GDM1 (cell line): ENCODE measurements around the gene ERC2.

Source experiments
- DNase-seq: peaks from one replicate; lab custom pipeline; 2025; lab: John Stamatoyannopoulos, UW

Gene ERC2

DNA sequence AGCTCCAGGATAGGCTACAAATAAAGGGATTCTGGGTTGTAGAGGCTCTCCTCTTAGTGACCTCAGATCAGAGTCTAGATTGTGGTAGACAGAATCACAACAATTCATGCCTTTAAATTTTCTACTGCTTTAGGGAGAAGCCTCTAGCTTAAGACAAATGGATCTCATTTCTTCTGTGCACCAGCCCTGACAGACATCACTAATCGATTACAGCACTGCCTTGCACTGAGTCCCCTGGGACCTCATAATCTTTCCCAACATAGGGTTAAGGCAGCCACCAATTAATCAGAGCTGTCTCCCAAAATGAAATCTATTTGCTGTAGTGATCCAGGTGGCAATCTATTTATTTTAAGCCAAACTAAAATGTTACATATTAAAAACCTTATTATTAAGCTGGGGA, 544.6 kb downstream of the ERC2 start:
- DNase-seq: no peak

DNA sequence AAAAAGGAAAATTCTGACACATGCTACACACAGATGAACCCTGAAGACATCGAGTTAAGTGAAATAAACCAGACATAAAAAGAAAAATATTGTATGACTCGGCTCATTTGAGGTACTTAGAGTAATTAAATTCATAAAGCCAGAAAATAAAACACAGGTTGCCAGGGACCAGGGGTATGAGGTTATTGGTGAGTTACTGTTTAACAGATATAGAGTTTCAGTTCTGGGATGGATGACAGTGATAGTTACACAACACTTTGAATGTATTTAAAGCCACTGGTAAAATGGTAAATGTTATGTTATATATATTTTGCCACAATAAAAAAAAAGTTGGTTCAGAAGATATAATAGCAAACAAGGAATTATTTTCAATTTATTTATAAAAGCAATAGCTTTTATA, 545.1 kb downstream of the ERC2 start:
- no peak for DNase-seq

DNA sequence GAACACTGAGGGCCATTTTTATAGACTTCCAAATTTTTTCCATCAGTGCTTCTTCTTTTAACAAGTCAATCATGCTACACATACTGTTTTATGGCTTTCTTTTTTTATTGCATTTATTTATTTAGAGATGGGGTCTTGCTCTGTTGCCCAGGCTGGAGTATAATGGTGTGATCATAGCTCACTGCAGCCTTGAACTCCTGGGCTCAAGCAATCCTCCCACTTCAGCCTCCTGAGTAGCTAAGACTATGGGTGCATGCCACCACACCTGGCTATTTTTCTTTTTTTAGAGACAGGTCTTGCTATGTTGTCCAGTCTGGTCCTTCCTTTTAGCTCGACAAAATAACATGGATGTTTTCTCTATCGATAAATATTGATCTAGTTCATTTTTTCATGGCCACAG, 555.4 kb downstream of the ERC2 start:
- no peak for DNase-seq

DNA sequence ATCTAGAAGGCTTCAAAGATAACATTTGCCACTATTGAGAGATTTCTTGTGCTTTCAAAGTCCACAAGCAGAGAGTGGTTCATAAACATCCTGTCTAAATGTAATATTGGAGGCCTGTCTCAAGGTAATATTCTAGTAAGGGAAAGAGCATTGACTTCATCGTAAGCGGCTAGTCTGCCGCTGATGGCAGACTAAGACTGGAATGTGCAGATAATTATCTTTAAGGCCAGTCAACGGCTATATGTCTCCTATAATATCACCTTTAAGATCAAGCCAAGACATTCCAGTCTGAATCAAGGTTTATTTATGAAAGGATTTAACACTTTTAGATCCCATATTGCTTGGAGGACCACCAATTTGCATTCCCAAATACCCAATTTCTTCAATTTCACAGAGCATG, 557.0 kb downstream of the ERC2 start:
- no peak for DNase-seq

DNA sequence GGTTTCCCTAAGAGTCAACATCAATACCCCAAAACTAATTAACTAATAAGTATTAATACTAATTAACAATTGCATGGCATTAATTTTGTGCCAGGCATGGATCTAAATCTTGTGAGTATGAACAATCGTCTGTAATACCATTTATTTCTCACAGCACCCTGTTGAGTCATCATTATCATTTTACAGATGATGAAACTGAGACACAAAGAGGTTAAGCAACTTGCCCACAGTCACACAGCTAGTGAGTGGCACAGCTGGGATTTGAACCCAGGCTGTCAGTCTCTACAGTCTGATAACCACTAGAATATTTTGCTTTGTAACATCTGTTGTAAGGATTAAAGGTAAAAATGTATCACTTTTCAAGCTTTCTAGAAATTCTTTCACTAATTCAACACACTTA, 557.7 kb downstream of the ERC2 start:
- no peak for DNase-seq

DNA sequence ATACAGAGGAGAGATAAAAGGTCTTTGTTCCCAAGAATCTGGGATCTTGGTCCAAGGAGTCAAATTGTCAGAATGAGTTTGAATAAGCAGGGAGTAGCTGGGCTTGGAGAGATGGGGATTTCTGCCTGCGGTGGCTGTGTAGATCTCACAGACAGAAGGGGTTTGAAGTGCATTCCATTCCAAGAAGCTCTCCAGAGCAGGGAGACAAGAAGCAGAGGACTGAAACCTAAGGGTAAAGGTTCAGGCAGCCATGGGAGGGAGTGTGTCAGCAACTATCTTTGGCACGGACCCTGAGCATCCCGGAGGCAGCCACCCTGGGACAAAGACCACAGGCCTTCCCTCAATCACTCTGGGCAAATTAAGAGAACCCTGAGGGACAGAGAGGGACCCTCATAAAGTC, 558.9 kb downstream of the ERC2 start:
- no peak for DNase-seq

DNA sequence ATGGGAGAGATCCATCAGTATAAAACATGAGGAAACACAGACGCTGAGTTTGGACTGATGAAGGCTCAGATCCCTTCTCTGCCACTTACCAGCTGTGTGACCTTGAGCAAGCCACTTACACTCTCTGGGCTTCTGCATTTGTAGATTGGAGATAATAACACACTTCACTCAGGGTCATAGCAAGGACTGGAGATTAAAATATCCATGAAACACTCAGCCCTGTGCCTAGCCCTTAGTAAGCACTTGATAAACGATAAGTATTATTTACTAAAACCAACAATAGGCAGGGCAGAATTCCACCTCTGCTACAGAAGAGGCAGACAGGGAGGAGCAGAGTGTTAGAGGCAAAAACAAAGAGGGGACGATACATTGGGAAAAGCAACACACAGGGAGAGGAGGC, 560.7 kb downstream of the ERC2 start:
- no peak for DNase-seq

DNA sequence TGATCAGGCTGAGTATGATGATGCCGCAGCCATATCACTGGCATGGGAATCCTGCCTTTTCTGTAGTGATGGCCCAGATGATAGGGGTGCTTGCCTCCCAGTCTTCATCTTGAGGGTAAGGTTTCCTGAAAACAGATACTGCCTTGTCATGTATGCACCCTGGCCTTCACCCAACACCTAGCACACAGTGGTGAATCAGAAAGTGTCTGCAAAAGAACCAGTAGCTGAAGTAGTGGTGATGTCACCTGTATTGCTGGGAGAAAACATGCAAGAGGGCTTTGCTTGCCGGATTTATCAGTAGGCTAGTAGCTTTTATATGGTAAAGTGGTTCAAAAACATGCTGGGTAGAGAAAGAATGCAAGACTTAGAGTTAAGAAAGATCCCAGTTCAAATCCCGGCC, 561.4 kb downstream of the ERC2 start:
- DNase-seq: no peak

DNA sequence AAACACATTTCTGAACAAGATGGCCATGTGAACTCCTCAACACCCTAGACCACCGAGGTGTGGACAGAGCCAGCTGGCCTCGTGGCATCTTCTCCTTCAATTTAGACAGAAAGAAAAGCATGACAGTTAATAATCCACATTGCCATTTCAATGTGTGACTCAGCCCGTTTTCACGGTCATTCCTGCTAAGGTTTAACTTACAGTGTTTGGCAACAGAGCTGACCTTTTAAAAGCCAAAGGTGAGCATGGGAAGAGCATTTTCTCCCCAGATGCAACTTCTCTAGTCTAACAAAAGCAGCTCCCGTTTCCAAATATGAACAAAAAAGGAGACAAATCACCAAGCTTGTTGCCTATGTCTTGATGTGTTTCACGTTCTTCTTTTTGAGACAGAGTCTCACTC, 563.6 kb downstream of the ERC2 start:
- no peak for DNase-seq

DNA sequence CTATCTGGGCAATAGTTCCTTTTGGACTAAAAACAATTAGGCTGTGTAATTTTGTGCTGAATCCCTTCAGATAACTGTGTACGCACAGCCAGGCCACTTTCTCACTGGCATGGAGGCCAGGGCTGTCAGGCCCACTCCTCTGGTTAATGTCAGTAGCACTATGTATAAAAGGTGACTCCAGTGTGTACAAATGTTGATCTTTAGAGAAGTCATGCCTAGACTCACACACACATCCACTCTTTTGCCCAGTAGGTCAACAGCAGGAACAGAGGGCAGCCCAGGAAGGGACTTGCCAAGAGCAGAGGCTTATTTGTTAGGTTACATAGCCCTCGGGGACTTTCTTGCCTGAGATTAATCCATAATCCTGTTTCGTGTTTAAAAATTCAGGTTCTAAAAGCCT, 564.6 kb downstream of the ERC2 start:
- no peak for DNase-seq

DNA sequence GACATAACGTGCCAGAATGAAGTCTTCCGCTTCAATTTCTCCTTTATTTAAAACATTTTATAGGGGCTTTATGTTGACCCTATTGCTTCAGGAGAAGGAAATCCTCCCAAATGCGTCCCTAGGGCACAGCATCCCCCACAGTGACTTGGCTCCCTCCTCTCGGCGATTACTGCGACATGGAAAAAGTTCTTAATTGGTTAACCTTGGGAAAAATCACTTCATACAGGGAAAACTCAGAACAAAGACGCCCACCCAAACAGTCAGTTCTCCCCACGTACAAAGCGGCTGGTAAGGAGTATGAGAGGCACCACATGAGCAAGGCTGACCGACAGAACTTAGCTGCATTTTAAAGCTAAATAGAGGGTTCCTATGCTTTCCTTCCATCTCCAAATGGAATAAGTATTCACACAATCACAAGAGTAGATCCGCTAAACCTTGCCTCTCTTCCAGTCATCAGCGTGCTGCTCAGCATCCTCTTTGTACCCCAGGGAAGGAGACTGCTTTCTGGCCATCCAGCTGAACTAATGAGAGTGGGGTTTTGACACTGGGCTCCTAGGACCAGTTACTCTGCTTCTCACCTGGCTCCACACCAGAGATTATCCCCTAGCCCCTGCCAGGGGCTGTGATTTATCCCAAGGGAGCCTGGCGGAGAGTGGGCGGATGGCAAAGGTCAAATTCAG, 565.9 kb downstream of the ERC2 start:
- no peak for DNase-seq

DNA sequence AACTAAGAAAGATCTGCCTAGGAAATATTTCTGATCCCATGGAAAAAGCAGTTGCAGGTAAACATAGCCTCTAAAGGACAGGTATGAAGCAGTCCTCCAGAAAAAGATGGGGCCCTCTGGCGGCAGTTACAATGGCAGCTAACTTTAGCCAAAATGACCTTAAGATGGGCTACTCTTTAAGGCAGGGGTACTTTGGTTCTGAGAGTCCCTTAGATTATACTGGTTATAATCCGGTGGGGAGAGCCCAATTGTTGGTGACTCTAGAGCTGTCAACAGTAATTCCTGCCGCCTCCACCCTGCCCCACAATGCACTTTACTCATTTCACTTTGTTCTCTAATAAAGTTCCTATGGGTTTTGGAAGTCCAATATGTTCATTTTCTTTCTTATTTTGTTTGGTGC, 568.4 kb downstream of the ERC2 start:
- no peak for DNase-seq

DNA sequence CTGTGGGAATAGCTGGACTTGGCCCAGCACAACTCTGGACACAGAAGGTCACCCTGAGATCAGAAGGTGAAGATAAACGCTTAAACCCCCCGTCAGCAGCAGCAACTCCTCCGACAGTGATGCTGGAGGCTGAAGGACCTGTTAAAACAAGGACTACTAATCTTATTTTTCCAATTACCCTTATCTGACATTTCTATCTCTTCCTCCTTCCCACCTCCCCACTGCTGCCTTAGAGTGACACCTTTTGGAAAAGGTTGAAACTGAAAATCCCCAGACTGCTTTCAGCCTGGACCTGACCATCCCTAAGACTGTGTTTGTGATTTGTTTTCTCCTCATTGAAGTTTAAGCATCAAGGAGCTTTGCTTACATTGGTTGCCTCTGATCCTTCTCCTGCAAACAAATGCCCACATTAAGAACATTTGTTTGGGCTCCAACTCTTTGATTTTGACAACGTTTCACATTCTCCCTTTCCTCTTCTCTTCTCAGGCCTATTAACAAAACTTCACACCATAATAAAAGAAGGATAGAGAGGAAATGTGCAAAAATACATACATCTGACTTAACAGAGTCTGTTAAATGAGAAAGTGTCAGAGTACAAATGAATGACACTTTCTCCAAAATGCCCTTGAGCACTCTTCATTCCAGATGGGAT, 570.6 kb downstream of the ERC2 start:
- DNase-seq: no peak

DNA sequence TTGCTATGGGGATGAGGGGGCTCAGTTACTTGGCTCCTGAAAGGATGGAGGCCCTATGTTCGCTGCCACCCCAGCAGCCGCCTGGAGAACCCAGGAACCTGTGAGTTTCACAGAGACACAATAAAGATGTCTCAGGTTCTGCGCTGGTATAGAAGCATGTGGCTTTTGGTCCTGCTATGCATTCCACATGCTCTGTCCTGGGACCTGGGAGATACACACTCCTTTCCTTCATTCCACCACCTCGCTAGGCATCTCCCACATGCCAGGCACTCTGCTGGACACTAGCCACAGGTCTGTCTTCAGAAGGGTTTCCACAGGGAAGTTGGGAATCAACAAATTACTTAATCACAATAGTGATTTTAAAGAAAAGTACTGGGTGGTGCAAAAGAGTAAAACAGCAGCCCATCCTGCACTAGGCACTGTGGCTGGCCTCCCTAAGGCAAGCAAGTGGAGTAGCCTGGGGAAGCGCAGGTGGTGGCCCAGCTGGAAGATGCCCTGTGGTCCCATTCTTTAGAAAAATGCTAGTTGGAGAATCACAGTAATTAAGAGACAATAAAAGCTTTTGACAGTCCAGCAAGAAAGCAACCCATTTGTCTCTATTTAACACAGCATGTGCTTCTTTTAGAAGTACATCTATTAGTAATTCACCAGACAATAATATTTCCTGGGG, 572.2 kb downstream of the ERC2 start:
- DNase-seq: no peak

DNA sequence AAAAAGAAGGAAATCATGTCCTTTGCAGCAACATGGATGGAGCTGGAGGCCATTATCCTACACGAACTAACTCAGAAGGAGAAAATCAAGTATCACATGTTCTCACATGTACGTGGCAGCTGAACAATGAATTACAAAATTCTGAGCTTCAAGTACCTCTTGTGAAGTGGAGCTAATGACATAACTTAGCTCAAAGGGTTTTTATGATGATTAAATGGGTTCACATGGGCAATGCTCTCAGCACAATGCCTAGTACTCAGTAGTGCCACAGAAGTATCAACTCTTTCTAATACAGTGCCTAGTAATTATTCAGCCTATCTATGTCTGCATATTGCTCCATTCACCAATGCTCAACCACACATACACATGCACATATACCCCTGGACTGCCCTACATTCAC, 573.7 kb downstream of the ERC2 start:
- DNase-seq: no peak

DNA sequence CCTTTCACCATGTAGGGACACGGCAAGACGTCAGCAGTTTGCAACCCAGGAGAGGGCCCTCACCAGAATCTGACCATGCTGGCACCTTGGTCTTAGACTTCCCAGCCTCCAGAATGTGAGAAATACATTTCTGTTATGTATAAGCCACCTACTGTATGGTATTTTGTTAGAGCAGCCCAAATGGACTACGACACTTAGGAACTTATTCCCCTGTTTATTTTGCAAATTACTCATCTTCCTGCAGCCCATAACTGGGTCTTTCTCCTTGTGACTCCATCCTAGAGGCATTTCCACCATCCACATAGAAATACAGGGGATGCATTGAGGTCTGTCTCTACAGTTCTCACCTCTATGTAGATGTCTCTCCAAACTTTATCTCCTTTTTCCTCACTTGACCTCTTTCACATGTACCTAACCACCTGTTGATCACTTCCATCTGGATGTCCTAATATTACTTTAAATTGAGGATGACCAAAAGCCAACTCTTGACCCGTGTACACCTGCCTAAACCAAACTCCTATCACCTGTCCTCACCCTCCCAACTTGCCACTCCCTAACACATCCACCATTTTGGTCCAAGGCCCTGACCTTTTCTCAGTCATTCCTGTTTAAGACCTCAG, 575.1 kb downstream of the ERC2 start:
- no peak for DNase-seq

DNA sequence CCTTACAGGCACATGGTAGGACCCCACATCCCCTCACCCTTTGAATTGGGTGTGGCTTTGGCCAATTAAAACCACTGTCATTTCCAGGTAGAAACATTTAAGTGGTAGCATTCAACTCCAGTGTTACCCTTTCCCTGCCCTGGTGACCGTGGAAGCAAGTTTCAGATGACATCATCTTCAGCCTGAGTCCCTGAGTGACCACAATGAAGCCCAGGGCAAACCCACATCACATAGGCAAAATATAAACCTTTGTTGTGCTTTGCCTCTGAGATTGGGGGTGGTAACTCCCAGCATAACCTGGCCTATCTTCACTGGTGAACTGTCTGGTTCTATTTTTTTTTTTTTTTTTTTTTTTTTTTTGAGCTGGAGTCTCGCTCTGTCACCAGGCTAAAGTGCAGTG, 577.2 kb downstream of the ERC2 start:
- DNase-seq: no peak

DNA sequence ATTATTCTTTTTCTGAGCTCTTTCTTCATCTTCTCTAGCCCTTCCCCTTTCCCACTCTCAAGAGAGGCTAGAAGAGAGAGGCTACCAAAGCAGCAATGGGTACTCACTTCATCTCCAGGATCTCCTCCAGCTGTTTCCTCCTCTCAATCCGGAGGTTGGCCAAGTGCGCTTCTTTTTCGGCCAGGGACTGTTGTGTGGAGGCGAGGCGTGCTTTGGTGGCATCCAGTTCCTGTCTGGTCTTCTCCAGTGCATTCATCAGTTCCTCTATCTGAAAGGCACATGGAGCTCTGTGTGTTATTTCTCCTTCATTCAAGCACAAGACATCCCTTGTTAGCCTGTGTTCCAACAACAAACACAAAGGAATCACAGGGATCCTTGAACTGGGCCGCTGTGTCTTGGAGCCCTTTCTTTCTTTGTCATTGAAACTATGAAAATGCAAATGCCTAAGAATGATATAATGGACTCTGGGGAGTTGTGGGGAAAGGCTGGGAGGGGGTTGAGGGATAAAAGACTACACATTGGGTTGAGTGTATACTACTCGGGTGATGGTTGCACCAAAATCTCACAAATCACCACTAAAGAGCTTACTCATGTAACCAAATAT, 579.9 kb downstream of the ERC2 start:
- no peak for DNase-seq

DNA sequence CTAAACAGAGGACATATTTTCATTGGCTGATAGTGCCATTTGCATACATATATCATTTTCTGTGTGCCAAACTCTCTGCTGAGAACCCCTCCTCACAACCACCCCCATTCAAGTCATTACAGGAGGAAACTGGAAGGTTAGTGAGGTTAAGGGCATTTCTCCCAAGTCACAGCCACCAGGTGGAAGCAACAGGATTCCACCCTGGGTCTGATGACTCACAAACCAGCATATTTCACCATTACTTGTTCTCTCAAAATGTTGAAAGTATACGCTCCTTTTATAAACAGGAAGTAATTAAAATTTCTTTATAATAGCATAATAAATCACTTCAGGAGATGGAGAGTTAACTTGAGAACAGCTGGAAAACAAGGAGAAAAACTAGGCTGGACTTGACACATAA, 582.5 kb downstream of the ERC2 start:
- no peak for DNase-seq

DNA sequence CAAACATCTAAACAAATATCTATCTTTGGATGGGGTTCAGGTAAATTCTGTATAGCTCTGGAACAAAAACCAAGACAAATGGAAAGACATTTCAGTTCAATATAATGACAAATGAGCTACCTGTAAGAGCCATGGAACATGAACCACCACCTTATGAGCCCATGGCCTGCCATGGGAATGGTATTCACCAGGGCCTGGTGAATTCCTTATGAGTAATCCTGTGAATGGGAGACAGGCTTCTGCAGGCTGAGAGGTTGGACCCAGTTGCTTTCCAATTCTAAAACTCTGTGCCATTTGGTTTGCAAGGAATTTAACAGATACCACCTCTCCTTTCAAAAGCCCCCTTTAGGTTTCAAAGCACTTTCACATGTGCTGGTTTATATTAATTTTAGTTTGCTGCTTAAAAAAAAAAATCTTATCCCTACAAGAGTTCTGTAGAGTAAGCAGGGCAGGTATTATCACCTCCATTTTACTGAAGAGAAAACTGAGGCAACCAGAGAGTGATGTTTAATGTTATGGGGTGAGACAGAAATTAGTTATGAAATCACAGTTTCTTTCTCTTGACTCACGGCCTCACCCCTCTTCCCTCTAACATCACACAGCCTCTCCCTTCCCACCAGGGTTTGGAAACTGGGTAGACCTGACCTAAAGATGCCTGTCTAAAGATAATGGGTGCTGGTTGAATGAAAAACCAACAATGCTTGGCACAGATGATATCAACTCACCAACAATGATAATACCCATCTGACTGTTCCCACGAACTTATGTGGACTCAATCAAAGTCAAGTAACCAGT, 583.6 kb downstream of the ERC2 start:
- no peak for DNase-seq

DNA sequence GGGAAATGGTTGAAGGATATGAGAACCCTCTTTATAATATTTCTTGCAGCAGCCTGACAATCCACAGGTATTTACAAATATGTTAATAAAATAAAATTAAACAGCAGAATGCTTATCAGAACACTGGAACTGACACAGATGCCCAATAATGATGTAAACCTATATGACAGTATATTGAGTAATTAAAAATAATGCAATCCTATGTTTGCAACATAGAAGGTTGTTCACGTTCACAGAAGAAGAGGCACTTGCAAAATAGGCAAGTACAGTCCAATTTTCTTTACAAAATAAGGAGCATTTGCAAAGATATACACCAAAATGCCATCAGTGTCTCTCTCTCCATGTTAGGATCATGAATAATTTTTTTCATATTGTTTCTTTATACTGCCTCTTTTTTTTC, 584.2 kb downstream of the ERC2 start:
- DNase-seq: no peak

DNA sequence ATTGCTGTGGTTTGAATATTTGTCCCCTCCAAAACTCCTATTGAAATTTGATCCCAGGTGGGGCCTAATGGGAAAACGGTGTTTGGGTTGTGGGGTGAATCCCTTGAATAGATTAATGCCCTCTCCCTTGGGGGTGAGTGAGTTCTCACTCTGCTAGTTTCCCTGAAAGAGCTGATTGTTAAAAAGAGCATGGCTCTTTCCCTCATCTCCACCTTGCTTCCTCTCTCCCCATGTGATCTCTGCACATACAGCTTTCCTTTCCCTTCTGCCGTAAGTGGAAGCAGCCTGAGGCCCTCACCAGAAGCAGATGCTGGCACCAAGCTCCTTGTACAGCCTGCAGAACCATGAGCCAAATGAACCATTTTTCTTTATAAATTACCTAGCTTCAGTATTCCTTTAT, 586.3 kb downstream of the ERC2 start:
- no peak for DNase-seq
